Fibroblast of skin of right quadriceps (primary cell): Measurements from ENCODE around the gene AP2A2.

ENCODE experiments used
- DNase-seq: peaks from one replicate; pipeline ENCODE4 v3.0.0-alpha.2; 2013

Gene AP2A2

GRCh38 chr11:925496-926301 lies at the start of gene AP2A2:
Gene AP2A2, plus strand, starts transcription at chr11:925870. Its CDS starts 152 bp downstream, at chr11:926022.
- DNase-seq, result peak; percentile 91

DNA sequence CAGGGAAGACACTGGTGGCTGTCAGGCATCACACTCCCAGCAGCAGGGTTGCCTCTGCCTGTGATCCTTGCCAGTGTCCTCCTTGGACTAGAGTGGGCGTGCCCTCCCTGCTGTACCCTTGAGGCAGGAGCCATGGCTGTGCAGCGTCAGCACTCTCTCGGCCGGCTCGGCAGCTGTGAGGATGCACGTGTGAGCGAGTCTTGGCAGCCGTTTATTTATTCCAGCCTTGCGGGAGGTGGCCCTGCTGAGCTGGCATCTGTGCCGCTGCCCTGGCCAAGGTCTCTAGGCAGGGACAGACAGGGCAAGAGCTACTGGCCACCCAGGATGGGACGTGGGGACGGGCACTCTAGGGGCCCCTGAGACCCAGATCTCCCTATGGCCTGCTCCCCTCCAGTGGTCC lies 49.1 kb upstream of the AP2A2 start:
- no peak for DNase-seq

DNA sequence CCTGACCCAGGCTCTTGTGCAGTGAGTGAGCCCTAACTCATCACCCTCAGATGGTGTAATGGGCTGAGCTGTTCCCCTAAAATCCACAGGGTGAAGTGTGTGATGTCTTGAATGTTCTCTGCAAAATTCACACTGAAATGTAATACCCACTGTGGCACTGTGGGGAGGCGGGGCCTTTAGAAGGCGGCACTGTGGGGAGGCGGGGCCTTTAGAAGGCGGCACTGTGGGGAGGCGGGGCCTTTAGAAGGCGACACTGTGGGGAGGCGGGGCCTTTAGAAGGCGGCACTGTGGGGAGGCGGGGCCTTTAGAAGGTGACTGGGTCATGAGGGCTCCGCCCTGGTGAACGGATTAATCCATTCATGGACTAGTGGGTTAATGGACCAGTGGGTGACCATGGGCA lies 48.1 kb upstream of the AP2A2 start:
- no peak for DNase-seq

DNA sequence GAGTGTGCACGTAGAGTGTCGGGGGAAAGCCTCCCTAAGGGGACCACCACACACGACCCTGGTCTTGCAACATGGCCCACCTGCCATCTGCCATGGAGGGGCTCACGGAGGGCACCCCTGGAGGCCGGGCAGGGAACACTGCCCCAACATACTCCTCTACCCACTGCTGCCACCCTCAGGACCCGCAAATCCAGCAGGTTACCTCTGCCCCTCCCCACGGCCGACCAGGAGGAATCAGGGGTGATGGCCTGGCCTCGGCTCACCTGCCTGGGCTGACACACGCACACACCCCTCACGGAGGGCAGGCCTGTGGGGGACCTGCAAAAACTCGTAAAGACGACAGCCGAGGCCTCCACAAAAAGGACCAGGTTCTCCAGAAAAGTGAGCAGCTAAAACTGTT lies 45.2 kb upstream of the AP2A2 start:
- DNase-seq, result no peak

GRCh38 chr11:882596-882995 lies 43.1 kb upstream of the AP2A2 start:
- DNase-seq, result peak; percentile 27

- DNase-seq, result no peak
These were observed 42.1 kb upstream of the AP2A2 start for GRCh38 chr11:883527-883926.

- DNase-seq, result no peak
These were observed 41.0 kb upstream of the AP2A2 start for GRCh38 chr11:884578-885070.

DNA sequence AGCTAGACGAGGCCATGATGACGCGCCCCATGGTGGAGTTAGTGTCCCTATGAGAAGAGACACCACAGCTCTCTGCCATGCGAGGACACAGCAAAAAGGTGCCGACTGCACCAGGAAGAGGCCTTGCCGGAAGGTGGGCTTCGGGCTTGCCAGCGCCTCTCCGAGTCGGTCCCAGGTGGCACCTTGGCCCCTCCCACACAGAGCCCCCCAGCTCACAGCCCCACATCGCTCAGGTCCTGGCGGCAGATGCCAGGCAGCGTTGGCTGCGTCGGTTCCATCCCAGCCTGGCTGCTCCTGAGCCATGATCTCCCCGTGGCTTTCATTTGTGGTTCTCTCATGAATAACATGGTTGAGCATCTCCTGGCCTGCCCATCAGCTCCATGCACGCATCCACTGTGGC lies 39.1 kb upstream of the AP2A2 start:
- DNase-seq, result no peak

DNA sequence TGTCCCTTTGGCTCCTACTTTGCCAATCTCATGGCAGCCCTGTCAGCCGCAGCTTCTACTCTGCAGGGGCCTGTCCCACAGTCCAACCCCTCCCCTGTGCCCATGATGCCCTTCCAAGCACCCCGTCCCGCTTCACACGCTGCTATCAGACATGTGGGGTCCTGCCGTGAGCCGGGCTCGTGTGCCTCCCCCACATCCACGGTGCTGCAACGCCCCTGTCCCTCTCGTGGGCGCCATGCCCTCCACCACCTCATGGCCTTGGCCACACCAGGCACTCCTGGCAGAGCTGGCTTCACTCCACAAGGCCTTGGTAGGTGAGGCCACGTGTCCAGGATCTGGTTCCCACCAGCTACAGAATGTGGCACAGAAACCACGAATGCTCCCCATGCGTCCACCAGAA lies 38.1 kb upstream of the AP2A2 start:
- DNase-seq, result no peak

- DNase-seq, result no peak
These were observed 37.1 kb upstream of the AP2A2 start for GRCh38 chr11:888310-889212.

DNA sequence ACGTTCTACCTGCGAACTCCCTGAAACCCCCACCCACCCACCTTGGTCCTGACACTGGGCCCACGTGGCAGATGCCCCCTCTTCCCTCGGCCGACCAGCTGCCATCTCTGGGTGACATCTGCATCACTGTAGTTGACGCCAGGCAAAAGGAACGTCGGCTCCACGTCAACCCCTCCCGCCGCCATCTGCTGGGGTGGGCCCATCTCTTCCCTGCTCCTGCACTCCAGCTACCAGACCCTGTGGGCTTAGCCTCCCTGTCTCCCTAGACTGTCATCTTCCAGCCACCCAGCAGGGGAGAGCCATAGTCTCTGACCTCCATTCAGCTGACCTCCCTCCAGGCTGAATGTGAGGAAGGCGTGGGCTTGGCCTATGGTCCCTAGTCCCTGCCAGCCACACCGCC lies 36.4 kb upstream of the AP2A2 start:
- DNase-seq, result no peak

DNA sequence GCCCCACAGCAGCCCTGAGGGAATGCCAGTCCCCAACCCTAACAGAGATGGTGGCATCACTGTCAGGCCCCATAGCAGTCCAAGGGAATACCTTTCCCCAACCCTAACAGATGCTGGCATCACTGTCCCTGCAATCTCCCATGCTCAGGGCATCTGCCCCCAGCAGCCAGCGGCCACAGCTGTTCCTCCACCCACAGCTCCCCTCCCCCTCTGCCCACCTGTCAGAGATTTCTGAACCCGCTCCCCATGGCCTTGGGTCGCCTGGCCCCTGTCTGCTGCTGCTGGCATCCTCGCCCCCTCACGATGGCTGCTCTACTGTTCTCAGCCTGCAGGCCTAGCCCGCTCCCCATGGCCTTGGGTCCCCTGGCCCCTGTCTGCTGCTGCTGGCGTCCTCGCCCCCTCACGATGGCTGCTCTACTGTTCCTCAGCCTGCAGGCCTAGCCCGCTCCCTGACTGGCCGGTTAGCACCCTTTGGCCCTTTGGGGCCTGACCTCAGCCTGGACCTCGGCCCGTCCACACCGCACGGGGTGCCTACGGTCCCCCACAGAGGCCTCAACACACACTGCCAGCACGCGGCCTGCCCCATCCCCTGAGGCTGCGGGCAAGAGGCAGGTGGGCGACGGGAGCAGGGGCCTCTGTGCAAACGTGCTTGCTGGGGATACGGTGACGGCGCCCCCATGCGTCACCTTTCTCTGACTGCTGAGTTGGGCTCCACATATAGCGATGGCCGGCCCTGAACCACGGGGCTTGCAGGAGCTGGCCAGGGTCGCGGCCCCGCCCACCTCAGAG lies 35.8 kb upstream of the AP2A2 start:
- DNase-seq, result no peak

DNA sequence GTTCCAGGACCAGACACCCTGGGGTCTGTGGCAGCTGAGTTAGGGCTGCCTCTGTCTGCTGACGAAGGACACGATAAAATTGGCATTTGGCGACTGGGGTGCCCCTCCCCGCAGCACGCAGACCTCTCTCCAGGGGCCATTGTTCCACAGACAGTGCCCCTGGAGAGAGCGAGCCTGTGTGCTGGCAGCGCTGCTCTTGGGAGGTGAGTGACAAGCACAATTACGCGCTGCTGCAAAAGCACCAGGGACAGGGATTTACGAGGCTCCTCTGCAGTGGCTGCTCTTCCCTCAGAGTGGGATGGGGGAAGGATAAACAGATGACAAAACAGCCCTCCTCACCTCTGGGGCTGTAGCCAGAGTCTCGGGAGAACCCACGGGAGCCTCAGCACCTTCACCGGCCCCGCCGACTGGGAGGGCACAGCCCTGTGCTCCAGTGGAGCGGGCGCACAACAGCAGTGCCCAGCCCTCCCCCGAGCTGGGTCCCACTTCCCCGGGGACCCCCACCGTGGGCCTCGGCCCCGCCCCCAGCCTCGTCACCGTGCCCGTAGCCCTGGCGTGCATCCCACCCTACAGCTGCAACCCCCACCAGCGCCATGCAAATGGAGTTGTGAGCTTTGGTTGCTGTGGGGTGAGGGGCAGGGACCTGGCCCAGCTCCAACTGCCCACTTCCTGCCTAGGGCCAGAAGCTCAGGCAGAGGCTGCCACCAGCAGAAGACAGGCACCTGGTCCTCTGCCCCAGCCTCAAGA lies 34.7 kb upstream of the AP2A2 start:
- DNase-seq, result no peak

DNA sequence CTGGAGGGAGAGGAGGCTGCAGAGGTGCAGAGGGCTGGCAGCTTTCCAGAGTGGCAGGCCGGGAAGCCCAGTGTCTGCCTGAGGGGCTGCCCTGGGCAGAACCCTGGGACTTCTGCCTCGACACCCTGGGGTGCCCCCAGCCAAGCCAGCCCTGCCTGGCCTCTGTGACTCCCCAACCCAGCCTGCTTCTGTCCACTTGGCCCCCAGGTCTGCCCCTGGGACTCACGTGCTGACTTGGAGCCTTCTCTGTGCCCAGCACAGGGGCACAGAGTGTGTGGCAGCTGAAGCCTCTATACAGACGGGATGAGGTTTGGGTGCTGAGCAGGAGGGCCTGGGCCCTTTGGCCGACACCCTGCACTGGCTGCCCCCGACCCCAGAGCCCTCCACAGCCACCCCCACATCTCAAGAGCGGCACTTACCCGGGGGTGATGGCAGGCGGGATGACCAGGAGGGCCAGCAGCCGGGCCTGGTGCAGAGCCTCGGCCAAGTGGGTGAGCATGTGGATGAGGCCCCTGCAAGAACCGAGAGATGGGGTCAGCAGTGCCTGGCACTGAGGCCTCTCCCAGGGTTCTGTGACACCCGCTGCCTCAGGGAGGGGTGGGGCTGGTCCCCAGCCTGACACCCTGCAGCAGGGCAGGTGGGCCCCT lies 32.5 kb upstream of the AP2A2 start:
- no peak for DNase-seq

GRCh38 chr11:894575-895201 lies 31.0 kb upstream of the AP2A2 start:
- DNase-seq, result no peak

- DNase-seq, result no peak
These were observed 30.1 kb upstream of the AP2A2 start for GRCh38 chr11:895331-896110.

- no peak for DNase-seq
These were observed 28.2 kb upstream of the AP2A2 start for GRCh38 chr11:897253-898142.

DNA sequence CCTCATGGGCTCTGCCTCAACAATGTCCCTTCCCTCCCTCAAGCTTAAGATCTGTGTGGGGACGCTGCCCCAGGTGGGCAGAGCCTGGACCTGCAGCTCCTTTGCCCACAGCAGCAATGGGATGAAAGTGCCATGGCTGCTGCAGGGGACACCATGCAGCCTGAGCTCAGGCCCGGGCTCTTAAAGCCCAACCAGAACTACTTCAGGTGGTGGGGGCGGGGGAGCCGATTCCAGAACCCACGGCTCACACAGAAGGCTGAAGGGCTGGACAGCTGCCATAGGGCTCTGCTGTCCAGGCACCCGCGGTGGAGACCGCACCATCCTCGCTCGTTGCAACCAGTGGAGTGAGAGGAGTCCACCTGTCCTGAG lies 27.5 kb upstream of the AP2A2 start:
- DNase-seq, result peak; percentile 13

DNA sequence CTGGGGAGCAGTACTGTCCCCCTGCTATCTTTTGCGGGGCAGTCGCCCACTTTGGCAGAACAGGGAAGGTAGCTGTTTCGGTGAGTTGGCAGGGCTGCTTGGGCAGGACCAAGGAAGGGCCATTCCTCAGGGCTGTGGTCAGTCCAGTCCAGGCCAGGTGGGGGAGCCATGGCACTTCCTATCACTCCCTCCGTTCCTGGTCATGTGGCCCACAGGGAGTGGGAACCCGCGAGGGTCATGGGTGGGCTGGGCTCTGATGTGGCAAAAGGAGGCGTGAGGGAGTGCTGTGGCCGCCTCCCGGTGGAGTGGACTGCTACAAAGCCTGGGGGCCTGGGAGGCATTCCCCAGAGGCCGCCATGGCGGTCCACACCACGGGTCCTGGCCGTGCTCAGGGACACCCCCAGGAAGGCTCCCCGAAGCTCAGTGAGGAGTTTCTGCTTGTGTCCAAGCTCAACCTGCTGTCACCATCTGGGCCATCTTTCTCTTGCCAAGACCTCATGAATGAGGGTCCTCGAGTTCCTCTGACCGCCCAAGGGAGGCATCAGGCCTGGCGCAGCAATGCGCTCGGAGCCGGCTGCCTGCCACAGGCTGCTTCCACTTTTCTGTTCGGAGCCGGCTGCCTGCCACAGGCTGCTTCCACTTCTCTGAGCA lies 27.0 kb upstream of the AP2A2 start:
- peak; percentile 8 for DNase-seq
